Renal cortical epithelial cell (primary cell): Measurements from ENCODE around the gene DPP10. TPM values are rescaled to one million over a fixed set of nuclear protein-coding genes. Genes with fewer than 3 reads are reported as not detected.

ENCODE experiments used
- DNase-seq: peaks from one replicate; pipeline ENCODE4 v3.0.0-alpha.2; 2011; ENCODE audit warnings: low read depth
- total RNA-seq: library from RNA; depleted of rRNA; stranded (reverse); fragments of >200 nt; gene quantifications from 2 replicates; pipeline ENCODE4 v1.2.3, GENCODE V29; 2014

The DPP10 gene
- total RNA-seq, 1 donor from 2014 or later, result not detected

DNA sequence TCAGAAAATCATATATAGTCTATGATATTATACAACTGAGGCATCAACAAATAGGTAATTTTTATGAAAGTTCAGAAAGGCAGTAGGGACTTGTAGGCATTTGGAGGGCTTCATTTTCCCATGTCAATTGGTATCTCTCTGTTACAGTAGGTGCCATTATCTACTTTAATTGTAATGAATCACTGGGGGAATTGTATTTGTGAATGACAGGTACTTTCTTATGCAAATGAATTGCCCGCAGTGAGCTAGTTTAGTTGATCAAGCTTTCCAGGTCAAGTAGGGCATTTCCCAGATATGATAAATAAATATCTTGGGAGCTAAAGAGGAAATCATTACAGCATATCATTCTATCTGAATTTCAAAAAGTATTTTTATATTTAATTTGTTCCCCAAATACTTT, 1116.3 kb downstream of the DPP10 start:
- DNase-seq, result no peak

DNA sequence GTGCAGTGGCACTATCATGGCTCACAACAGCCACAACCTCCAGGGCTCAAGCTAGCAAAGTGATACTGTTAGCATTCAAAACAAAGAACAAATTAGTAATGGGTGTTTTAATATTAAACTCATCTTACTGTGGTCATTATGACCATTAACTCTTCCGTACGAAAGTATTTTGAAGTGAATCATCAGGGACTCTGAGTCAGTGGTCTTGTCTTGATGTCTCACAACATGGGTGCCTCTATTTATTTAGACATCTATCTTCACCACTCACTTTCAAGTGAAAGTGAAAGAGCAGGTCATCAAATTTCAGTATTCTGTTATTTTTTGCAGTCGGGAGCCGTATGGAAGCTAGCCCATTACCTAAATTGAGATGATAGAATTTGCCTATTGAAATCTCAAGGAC, 1118.2 kb downstream of the DPP10 start:
- DNase-seq, result peak; percentile 29

DNA sequence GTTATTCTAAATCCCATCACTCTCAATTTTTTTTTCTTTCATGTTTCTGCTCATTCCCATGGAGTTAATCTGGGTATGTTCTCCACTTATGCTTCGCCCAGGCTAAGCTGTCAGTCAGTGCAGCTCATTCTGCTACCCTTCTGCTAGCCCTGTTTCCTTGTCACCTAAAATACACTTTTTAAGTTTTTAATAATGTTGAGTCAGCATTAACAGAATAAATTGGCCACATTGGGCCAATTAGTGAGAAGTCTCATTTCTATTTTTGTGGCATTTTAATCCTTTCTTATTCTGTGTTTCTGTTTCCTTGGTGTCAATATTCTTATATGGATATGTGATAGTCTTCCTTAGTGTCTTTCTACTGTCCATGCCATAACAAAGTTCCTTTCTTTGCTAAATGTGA, 1126.2 kb downstream of the DPP10 start:
- DNase-seq, result no peak

DNA sequence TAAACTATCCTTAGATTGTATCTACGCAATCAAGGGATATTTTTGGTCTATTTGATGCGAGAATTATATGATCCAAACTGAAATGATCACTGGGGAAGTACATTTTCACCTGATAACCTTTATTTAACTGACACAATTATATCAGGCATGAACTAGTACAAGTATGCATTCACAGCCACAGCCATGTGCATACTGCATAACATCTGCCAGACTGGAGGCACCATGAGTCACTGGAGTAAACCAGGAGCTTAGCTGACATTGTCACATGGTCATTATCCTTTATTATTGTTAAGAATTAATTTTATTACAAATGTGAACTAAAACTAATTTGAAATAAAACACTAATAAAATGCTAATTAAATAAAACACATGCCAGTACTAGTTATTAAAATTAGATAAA, 1127.1 kb downstream of the DPP10 start:
- DNase-seq, result no peak

DNA sequence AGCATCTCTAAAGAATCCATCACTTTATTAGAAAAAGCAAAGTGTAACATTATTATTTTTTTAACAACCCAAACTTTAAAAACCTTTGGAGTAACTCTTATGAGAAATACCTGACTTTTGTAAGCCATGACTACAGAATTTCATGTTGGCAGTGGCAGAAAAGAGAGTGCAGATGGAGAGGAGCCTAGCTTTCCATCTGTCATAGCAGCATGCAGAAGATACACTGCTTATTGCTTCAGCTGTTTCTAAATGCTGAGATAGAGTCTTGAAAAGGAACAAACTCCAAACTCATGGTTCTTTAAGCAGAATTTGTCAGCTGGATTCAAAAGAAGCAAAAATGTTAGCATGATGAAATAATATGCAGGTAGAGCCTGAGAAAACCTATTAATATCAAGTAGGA, 1130.3 kb downstream of the DPP10 start:
- no peak for DNase-seq

DNA sequence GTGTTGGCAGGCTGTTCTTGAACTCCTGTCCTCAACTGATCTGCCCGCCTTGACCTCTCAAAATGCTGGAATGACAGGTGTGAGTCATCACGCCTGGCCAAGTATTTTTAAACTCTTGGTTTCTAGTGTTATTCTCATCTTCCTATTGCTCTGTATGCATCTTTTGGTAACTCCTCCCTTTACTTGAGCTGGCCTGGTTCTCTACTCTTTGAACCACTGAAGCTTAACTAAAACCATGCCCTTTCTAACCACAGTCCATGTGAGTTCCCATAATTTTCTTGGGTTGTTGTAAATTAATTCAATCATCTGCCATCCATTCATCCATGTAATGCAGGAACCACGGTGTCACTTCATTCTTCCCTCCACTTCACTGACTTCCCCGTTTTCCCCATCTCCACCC, 1131.3 kb downstream of the DPP10 start:
- peak; percentile 1 for DNase-seq

DNA sequence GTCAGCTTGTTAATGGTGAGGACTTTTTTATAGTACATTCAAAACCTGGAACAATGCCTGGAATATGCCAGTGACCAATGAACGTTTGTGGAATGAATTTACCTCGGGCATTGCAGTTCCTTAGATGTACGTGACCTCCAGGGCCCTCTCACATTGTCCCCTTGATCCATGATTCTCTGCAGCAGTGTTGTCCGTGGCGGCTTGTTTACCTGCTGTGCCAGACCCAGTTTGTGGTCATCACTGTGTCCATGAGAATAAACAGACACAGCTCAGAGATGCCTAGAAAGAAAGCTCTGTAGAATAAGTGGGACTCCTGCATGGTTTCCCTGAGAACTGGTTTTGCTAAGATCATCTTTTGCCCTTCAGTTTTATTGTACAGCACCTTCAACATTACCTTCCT, 1132.2 kb downstream of the DPP10 start:
- no peak for DNase-seq

DNA sequence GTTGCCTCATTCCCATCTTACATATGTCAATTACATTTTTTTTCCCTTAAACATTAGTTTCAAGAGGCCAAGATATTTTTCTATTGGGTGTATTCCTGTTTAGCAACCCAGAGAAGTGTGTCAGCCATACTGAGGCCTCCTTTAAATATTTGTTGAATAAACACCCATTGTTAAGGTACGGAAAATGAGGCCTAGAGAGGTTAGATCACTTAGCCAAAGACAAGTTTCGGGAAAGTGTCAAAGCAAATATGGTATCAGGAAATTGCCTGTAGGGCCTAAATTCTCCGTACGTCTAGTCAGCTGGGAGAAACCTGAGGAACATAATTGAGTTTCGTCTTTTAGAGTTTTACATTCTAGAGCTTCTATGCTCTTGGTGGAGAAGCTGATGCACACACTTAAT, 1138.3 kb downstream of the DPP10 start:
- DNase-seq, result no peak

DNA sequence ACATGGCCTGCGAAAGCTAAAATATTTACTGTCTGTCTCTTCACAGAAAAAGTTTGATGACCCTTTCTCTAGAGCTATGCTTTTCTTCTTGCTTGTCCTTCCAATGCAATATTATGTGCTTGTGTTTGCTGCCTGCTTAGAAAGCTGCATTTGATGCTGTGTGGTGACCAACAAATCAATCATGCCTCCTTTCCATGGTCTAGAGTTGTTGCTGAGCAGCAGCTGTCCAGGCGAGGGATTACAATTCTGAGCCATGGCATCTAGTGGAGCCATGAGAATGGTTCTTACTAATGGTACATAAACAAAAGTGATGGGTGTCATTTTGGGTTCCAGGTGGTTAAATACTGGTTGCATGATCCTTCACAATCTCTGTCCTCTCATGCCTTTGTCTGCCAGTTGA, 1142.1 kb downstream of the DPP10 start:
- DNase-seq, result no peak

DNA sequence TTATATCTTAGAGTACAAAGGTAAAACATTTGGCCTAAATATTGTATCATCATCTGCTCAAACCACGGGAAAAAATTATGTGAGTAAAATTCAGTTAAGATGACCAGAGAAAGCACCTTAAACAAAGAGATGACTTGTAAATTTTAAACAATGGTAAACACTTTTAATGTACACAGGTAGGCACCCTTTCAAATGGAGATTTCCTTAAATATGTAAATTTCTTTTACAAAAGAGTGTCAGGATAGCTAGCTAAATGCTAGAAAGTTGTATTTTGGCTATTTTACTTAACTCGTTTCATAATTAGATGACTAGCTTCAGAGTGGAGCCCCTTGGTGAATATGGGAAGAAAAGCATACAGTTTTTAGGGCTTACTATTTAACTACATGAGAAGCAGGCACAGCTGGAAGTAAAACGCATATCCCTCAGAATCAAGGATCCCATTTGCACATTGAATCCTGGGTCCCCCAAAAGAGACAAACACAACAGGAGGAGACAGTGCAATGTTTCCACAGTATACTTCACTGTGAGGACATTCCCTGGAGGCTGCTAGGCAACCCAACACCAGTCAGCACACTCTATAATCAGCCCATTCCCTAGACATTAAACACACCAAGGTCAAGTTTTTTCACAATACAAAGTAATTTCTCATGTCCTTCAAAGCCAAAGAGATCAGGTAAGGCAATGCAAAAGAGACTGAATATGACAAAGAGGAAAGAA, 1154.4 kb downstream of the DPP10 start:
- no peak for DNase-seq

DNA sequence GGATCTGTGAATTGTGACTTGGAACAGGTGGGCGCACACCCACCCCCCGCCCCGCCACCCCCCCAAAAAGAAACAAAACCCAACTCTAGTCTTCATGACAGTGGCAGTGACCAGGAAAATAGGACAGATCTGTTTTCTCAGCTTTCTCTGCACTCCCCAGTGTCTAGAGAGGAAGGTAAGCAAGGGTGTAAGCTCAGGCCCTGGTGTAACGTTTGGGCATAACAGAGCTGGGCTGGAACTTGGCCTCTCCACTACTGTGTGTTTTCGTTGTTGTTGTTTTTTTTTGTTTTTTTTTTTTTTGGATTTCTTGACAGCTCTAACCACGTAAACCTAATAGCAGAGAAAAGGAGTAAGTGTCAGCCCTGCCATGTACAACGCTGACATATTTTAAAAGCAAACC, 1160.8 kb downstream of the DPP10 start:
- DNase-seq, result no peak

DNA sequence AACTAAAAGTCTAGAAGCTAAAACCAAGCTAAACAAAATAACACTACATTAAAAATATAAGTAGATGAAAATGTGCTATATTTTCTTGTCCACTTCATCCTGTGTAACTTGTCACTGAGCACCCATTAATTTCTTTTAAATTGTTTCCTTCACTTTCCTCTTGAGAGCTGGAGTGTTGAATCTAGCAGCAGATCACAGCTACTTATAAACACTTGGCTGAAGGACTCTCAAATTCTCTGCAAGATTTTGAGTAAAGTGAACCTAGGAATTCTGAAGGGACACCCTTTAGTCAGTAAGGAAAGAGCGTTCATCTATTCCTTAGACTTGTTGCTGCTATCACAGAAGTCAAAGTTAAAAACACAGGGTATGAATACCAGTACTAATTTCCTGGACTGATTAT, 1163.9 kb downstream of the DPP10 start:
- DNase-seq, result no peak

DNA sequence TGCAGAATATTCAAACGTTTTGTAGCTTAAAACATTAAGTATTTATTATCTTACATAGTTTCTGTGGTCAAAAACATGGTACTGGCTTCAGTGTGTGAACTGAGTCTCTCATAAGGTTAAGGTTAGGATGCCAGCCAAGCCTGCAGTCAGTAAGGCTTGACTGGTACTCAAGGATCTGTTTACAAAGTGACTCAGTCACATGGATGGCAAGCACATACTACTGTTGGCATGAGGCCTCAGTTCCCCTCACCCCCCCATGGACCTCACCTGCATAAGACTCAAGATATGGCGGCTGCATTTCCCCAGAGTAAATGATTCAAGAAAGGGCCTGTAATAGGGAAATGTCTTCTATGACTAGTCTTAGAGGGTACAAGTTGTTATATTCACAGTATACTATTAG, 1167.5 kb downstream of the DPP10 start:
- DNase-seq, result no peak

DNA sequence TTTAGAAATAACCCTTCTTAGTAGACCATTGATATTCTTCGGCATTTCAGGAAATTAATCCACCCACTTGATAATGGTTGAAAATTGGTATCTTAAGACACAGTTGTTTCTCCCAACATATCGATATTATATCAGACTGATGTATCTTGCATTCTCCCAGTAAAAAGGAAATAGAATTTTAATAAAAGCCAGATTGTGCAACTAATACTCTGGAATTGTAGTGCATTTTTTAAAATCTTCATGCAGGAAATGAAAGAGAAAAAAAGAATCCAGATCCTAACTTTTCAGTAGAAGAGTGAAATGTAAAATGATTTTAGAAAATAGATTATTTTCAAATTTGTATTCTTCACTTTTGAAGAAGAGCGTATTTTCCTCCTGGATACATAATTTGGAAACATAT, 1168.4 kb downstream of the DPP10 start:
- DNase-seq, result no peak

DNA sequence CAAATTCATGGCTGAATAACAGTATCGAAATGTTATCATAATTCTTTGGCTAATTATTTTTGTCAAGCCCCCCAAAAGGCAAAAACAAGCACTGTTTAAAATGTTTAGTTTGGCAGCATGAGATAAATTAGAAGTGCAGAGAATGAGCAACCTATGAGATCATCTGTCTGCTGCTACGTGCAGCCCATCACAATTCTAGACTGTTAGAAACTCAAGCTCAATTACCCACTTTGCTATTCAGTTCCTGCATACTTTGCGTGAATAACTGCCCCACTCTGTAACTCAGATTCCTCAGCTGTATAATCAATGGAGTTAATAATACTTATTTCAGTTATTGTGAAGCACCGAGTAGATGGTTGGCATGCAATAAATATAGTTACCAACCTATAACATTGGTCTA, 1181.9 kb downstream of the DPP10 start:
- no peak for DNase-seq

DNA sequence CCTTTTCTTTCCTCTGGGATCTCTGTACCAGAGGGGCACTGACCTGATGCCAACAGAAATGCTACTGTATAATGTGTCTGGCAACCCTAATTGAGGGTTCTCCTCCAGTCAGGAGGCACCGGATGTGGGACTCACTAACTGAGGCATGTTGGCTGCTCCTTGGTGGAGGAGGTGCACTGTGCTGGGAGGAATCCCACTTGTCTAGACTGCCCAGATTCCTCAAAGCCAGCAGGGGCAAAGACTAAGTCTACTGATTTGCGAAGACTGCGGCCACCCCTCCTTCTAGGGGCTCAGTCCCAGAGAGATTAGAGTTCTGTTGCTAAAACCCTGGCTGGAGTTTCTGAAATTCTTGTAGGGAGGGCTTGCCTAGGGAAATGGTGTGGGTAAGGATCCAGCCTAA, 1192.1 kb downstream of the DPP10 start:
- no peak for DNase-seq

DNA sequence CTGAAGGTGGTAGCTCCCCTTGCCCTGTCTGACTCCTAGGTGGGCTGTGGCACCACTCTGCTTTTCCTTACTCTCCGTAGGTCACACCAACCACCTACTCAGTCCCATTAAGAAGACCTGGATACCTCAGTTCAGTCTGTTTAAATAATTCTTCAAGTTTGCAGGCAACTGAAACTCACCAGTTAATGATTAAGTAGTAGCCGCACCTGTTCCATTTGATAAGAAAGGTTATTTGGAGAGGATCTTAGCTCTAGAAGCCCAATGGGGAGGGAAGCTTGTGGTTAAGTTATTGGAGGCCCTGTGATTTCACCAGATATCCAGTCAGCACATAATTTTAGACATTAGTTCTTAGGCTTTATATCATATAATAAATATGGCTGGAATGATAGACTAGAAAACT, 1193.0 kb downstream of the DPP10 start:
- DNase-seq, result no peak

DNA sequence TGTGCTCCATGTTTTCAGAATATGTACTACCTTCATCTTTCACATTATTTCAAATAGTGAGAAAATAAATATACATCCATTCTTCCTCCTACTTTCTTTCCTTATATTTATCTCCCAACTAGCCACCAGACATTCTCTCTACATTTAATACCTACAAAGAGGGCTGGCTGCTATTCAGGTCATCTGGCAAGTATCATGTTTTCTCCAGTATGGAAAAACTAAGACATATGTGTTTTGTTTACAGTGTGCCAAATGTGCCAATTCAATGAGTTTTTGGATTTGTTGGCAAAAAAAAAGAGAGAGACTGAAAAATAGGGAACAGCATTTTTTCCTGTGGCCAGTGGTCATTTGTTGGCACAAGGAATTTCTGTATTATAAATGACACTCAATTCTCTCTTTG, 1207.3 kb downstream of the DPP10 start:
- no peak for DNase-seq

DNA sequence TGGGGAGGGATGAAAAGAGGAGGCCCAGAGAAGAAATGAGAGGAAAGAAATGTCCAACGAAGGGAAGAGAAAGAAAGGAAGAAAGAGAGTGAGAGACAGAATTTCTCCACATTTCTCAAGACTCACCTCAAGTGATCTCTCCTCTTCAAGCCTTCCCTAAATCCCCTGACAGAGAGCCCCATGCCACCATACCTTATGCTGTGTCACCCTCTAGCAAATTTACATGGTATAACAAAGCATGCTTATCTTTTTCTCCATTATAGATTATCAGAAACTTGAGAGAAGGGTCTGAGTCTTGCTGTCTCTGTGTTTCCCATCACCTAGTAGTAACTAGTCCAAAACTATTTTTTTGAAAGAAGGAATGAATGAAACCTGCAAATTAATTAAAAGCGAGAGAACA, 1208.4 kb downstream of the DPP10 start:
- no peak for DNase-seq

DNA sequence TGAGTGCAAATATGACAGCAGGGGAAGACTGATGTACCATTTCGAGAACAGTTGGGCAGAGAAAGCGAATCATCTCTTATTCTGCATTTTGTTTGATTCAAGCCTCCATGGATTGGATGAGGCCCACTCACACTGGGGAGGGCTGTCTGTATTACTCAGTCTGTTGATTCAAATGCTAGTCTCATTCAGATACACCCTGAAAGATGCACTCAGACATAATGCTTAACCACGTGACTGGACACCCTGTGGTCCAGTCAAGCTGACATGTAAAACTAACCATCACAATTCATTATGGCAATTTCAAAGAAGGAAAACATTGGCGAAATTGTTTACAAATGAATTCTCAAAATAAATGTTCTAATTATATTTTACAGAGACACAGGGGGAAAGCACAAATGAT, 1210.2 kb downstream of the DPP10 start:
- DNase-seq, result no peak

DNA sequence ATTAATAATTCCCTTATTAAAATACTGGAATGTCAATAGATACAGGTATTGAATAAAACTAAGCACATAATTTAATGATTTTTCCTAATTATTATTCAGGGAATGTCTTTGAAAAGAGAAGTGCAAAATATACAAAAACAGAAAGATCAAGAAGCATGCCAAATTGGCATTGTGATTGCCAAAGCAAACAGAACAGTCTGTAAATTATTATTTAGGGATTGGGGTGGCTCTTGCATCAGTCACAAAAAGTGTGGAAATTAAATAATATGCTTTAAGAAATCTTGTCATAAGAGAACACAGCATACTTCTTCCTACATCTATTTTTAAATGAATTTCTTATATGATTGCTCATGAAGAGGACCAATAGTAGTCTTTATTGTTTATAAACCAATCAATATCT, 1211.9 kb downstream of the DPP10 start:
- DNase-seq, result no peak

DNA sequence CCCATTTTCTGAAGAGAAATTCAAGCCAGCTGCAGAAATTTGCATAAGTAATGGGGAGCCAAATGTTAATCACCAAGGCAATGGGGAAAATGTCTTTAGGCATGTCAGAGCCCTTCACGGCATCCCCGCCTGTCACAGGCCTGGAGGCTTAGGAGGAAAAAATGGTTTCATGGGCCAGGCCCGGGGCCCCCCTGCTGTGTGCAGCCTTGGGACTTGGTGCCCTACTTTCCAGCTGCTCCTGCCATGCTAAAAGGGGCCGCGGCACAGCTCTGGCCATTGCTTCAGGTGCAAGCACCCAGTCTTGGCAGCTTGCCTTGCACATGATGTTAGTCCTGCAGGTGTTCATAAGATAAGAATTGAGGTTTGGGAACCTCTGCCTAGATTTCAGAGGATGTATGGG, 1235.7 kb downstream of the DPP10 start:
- no peak for DNase-seq

DNA sequence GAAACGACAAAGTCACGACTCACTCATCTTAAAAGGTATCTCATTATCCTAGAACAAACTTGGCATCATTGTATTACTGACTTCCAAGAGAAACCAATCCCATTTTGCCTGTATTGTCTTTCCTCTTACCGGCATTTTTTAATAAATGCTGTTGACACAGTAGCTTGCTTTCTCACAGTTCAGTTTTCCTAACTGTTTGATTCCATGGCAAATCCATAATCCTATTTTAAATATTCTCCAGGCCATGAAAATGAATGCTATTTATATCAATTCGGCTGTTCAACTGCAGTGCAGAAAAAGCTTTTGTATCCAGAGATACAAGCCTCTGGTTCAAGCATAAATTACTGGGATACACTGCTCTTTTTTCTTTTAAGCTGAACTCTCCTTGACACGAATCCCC, 1241.9 kb downstream of the DPP10 start:
- no peak for DNase-seq

DNA sequence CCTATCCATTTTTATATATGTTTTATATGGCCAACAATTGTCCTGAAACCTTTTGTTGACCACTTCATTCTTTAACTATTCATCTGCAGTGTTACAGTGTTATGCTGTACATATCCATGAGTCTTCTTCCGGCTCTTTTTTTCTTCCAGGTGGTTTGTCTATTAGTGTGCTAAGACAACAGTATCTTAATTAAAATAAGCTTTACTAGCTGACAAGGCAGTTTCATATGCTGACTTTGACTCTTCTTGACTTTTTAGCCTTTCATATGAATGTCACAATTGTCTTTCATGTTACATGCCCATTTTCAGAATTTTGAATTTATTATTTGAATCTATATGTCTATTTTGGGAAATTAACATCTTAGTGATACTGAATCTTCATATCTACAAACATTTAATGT, 1249.0 kb downstream of the DPP10 start:
- no peak for DNase-seq

DNA sequence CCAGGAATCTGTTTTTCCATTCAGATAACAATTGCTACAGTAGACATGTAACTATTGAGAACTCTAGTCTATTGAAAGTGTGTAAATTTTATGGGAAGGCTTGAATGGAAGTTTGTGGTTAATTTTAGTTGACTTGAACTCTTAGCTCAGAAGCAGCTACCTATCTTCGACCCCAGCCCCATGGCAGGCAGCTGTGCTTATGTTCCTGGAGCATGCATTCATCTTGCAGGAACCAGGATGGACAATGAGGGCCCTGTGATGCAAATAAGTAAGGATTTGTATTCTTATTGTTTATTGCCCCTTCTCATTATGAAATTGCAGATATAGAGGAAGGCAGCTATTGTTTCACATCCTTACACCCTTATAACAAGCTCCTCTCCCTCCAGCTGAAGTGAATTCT, 1252.2 kb downstream of the DPP10 start:
- DNase-seq, result no peak
